PC-9 (cell line): ENCODE results near the gene CDC42BPB. TPM values are rescaled to one million over a fixed set of nuclear protein-coding genes. Genes with fewer than 3 reads are reported as not detected.
A peak's percentile ranks its signal among the peaks of the same experiment; 100 is the strongest.

Source experiments
- BruUV-seq: library from RNA; stranded (reverse); fragments of 400-500 nt; replicated peaks from 2 replicates; lab custom pipeline; 2021; lab: Mats Ljungman, UMichigan
- CTCF ChIA-PET: fragments of 300-600 bp; sonication (Branson Sonifier 250); formaldehyde crosslinking; loops from one replicate; lab custom pipeline; 2022; ENCODE audit warnings: antibody characterized with exemption; lab: Charles Lee
- POLR2A ChIA-PET: fragments of 300-600 bp; sonication (Branson Sonifier 250); formaldehyde crosslinking; loops from one replicate; lab custom pipeline; 2022; ENCODE audit warnings: antibody characterized with exemption; ENCODE audit not compliant: unreplicated experiment; lab: Charles Lee
- DNase-seq, 2 experiments: peaks; one replicate each; pipeline versions ENCODE4 v3.0.0 to v3.0.0-alpha.2; 2015 to 2022; ENCODE audit warnings: mixed read lengths in 1 of 2
- H2AFZ ChIP-seq: fragments of 200-600 bp; sonication (generic); 2 replicates; pipeline ENCODE4 v1.8.1; 2017; ENCODE audit warnings: antibody characterized with exemption
- H3F3A ChIP-seq: fragments of 200-600 bp; sonication (generic); 2 replicates; pipeline ENCODE4 v1.8.1; 2017; ENCODE audit warnings: antibody characterized with exemption, mild to moderate bottlenecking, low read depth; ENCODE audit not compliant: insufficient read depth
- H3K27ac ChIP-seq: fragments of 200-600 bp; sonication (generic); 2 replicates; pipeline ENCODE4 v1.6.1; 2016; ENCODE audit warnings: mixed run types
- H3K27me3 ChIP-seq: fragments of 200-600 bp; sonication (generic); 2 replicates; pipeline ENCODE4 v1.6.1; 2016; ENCODE audit warnings: low read depth, mixed run types; ENCODE audit not compliant: insufficient read depth
- H3K36me3 ChIP-seq: fragments of 200-600 bp; sonication (generic); 2 replicates; pipeline ENCODE4 v1.6.1; 2016; ENCODE audit warnings: low read depth, mixed run types
- H3K4me1 ChIP-seq: fragments of 200-600 bp; sonication (generic); replicated peaks from 2 replicates; pipeline ENCODE4 v1.6.1; 2016; ENCODE audit warnings: mixed run types; ENCODE audit not compliant: insufficient read depth
- H3K4me2 ChIP-seq: fragments of 200-600 bp; sonication (generic); 2 replicates; pipeline ENCODE4 v1.6.1; 2017; ENCODE audit warnings: mixed run types
- H3K4me3 ChIP-seq: fragments of 200-600 bp; sonication (generic); 2 replicates; pipeline ENCODE4 v1.6.1; 2016; ENCODE audit warnings: mixed run types
- H3K79me2 ChIP-seq: fragments of 200-600 bp; sonication (generic); 2 replicates; pipeline ENCODE4 v1.6.1; 2017; ENCODE audit warnings: low read depth, mixed run types
- H3K9me2 ChIP-seq: fragments of 200-600 bp; sonication (generic); 2 replicates; pipeline ENCODE4 v1.8.1; 2017; ENCODE audit warnings: mild to moderate bottlenecking; ENCODE audit not compliant: insufficient read depth
- H3K9me3 ChIP-seq: fragments of 200-600 bp; sonication (generic); 2 replicates; pipeline ENCODE4 v1.8.1; 2016; ENCODE audit warnings: low read depth; ENCODE audit not compliant: insufficient read depth
- H4K20me1 ChIP-seq: fragments of 200-600 bp; sonication (generic); 2 replicates; pipeline ENCODE4 v1.8.1; 2017; ENCODE audit not compliant: insufficient read depth
- EZH2 ChIP-seq: fragments of 200-600 bp; sonication (generic); IDR thresholded peaks from 2 replicates; pipeline ENCODE4 v1.8.0; 2017; ENCODE audit warnings: antibody characterized with exemption, low read depth
- intact Hi-C: fragments of 100-400 bp; cut with micrococcal nuclease; formaldehyde crosslinking; loops from one replicate; pipeline ENCODE4 v1.10.0; 2022; ENCODE audit not compliant: unreplicated experiment
- total RNA-seq: library from RNA; stranded (reverse); gene quantifications from 2 replicates; pipeline ENCODE4 v1.2.3, GENCODE V29; 2021
- TF ChIP-seq, protein P1 (sequence below): fragments of 200-600 bp; sonication (generic); conservative IDR thresholded peaks from 2 replicates; pipeline ENCODE4 v1.6.1; 2017; ENCODE audit warnings: mixed run types, antibody characterized with exemption, mild to moderate bottlenecking, moderate library complexity

Gene CDC42BPB
- total RNA-seq, 1 experiment from 2014 or later: 203 TPM

DNA sequence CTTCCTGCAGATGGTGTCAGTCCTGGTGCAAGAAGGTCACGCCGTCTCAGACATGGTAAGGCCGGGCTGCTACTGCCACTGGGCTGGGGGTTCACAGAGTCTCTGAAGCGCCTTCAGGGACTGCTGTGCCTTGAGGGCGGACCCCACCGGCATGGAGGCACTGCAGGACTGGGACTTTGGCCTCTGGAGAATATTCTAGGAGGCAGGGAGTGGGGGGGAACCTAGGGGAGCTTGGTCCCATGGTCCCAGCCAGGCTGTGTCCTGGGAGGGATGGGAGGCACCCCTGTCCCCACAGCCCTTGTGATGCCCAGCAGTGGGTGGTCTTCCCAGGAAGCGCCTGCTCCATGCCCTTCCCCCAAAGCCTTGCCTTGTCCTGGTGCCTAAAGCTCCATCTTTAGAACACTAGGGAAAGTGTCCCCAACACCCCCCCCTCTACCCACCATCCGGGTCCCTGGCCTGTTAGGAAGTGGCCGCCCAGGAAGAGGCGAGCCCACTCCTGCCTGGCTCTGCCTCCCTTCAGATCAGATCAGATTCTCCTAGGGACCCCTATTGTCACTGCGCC lies 133.3 kb downstream of the CDC42BPB start:
- intact Hi-C loops: no loop called here
- Histone ChIP-seq H3K9me2 (no peaks in the 10 kb centered on the region), H3K9me3 (no peaks in the 10 kb centered on the region; the same call in 1 of the 2 replicates), H3K36me3 (no peaks in the 10 kb centered on the region), H3K27ac (no peak overlapping the region), H3K79me2 (no peaks in the 10 kb centered on the region), H4K20me1 (no peaks in the 10 kb centered on the region), H3K27me3 (no peaks in the 10 kb centered on the region), H3K4me1 (peaks cover 20% of the 10 kb centered on the region), H3K4me3 (no peak overlapping the region), H2AFZ (no peak overlapping the region), H3K4me2 (no peak overlapping the region), H3F3A (peaks cover 21% of the 10 kb centered on the region)
- BruUV-seq: no TSS peak
- DNase-seq: no peak
- POLR2A ChIA-PET: interaction anchor here (0.6 kb wide), 1 partner anchor 1193 kb away, joined by 4 read pairs; no protein-coding TSS in a partner anchor
- TF ChIP-seq, protein P1, sequence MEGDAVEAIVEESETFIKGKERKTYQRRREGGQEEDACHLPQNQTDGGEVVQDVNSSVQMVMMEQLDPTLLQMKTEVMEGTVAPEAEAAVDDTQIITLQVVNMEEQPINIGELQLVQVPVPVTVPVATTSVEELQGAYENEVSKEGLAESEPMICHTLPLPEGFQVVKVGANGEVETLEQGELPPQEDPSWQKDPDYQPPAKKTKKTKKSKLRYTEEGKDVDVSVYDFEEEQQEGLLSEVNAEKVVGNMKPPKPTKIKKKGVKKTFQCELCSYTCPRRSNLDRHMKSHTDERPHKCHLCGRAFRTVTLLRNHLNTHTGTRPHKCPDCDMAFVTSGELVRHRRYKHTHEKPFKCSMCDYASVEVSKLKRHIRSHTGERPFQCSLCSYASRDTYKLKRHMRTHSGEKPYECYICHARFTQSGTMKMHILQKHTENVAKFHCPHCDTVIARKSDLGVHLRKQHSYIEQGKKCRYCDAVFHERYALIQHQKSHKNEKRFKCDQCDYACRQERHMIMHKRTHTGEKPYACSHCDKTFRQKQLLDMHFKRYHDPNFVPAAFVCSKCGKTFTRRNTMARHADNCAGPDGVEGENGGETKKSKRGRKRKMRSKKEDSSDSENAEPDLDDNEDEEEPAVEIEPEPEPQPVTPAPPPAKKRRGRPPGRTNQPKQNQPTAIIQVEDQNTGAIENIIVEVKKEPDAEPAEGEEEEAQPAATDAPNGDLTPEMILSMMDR: no peak
- no peak for TF ChIP-seq EZH2
- CTCF ChIA-PET: interaction anchor here (0.7 kb wide), 1 partner anchor 177 kb away, joined by 3 read pairs; no protein-coding TSS in a partner anchor

DNA sequence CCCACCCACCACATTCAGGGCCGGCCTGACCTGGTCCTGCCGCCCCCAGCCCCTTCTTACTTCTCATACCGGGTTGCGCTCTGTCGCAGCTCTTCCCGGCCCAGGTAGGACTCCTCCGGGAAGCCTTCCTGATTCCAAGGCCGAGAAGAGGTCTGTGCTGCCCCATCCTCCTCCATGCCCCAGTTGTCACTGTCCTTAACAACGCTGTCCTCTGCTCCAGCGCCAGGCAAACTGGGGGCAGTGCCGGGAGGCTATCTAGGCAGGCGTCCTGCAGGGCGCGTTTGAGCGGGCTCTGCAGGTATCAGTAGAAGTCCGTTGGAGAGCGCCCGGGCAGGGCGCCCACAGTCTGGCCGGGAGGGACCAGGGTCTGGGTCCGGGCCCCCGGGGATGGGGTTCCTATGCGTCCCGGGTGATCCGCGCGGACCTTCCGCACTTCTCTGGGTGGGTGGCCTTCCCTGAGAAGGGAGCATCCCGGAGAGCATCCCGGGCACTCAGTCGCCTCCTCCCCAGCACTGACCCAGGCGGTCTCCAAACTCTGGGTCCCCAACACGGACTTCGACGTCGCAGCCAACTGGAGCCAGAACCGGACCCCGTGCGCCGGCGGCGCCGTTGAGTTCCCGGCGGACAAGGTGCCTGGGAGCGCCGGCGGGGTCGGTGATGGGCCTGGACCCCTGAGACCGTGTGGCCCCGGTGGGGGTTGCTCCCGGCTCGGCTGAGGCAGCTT lies 134.0 kb downstream of the CDC42BPB start:
- CTCF ChIA-PET: no interaction called here
- BruUV-seq: no TSS peak
- POLR2A ChIA-PET: no interaction called here
- Histone ChIP-seq H3K9me3 (no peaks in the 10 kb centered on the region; the same call in 1 of the 2 replicates), H3K27me3 (no peaks in the 10 kb centered on the region), H3K9me2 (no peaks in the 10 kb centered on the region), H3F3A (peaks cover 21% of the 10 kb centered on the region), H3K4me2 (no peak overlapping the region), H4K20me1 (no peaks in the 10 kb centered on the region), H3K27ac (no peak overlapping the region), H3K4me1 (peaks cover 15% of the 10 kb centered on the region), H2AFZ (no peak overlapping the region), H3K4me3 (no peak overlapping the region), H3K36me3 (no peaks in the 10 kb centered on the region), H3K79me2 (no peaks in the 10 kb centered on the region)
- TF ChIP-seq, protein P1: no peak
- no peak for TF ChIP-seq EZH2
- DNase-seq: no peak
- intact Hi-C loops: no loop called here

DNA sequence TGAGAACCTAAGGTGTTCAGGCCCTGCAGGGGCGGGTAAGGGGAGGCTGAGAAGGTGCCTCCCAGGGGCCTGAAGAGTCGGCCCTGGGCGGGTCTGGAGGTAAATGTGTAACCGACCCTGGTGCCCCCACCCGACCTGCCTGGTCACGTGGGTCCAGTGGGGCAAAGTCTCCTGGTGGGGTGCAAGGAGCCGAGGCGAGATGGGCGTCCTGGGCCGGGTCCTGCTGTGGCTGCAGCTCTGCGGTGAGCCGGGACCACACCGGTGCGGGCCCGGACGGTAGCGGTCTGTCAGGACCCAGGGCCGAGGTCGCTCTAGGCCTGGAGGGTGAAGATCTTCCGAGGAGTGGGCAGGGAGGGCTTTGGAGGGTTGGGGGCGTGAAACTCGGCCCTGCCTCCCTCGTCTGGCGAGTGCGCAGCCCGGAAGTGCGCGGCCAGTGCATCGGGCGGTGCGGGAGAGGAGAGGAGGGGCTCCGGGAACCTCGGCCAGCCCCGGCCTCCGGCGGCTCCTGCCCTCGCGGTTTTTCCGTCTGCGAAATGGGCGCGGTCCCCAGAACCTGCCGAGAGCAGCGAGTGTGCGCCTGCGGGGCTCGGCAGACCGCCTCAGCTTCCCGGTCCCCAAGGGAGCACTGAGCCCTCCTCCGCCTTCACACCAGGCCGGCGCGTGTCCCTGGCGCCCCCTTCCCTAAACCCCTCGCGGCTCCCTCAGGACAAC lies 134.7 kb downstream of the CDC42BPB start, which contains the start of gene AMN:
Gene AMN, plus strand, starts transcription at position 174 of the 711 bp plus-strand sequence. Its CDS starts 26 bp downstream, at position 200.
- H3F3A ChIP-seq: peaks cover 14% of the 10 kb centered on the region
- no peak within 1 kb of the TSS for H3K27ac ChIP-seq
- no peak for TF ChIP-seq EZH2
- TF ChIP-seq, protein P1: no peak
- ChIA-PET POLR2A (no interaction called here), CTCF (no interaction called here)
- no peaks in the 10 kb centered on the region for H3K36me3 ChIP-seq
- H3K4me3 ChIP-seq: no peak within 1 kb of the TSS
- H3K9me3 ChIP-seq: no peaks in the 10 kb centered on the region; the same call in 1 of the 2 replicates
- intact Hi-C loops: no loop called here
- H3K4me2 ChIP-seq: no peak within 1 kb of the TSS
- H2AFZ ChIP-seq: no peak within 1 kb of the TSS
- no TSS peak for BruUV-seq
- no peaks in the 10 kb centered on the region for H3K9me2 ChIP-seq
- no peaks in the 10 kb centered on the region for H3K79me2 ChIP-seq
- peak in 1 of 2 experiments; percentile 39 for DNase-seq
- no peaks in the 10 kb centered on the region for H3K27me3 ChIP-seq
- peaks cover 14% of the 10 kb centered on the region for H3K4me1 ChIP-seq
- H4K20me1 ChIP-seq: no peaks in the 10 kb centered on the region
